ENCODE measurements around the gene SPCS2. TPM values are rescaled to one million over a fixed set of nuclear protein-coding genes. Genes with fewer than 3 reads are reported as not detected.
A peak's percentile ranks its signal among the peaks of the same experiment; 100 is the strongest.

Gene SPCS2
- total RNA-seq, 1 donor, result 43.5 TPM

- H3K4me3 ChIP-seq (ENCODE audit: low read depth, low read length), result no peak overlapping the region
- DNase-seq (ENCODE audit: low read depth), result peak; percentile 90
- peak; percentile 98 for TF ChIP-seq CTCF (IDR thresholded peaks at IDR 0.05; ENCODE audit: insufficient read depth, low read length)
Observed at GRCh38 chr11:75022759-75023396, 73.8 kb downstream of the SPCS2 start.

GRCh38 chr11:75023446-75024067 is 74.5 kb downstream of the SPCS2 start:
- TF ChIP-seq CTCF (IDR thresholded peaks at IDR 0.05; ENCODE audit: insufficient read depth, low read length), result no peak
- no peak overlapping the region for H3K4me3 ChIP-seq (ENCODE audit: low read depth, low read length)
- no peak for DNase-seq (ENCODE audit: low read depth)

- no peak for TF ChIP-seq CTCF (IDR thresholded peaks at IDR 0.05; ENCODE audit: insufficient read depth, low read length)
- DNase-seq (ENCODE audit: low read depth), result no peak
- no peak overlapping the region for H3K4me3 ChIP-seq (ENCODE audit: low read depth, low read length)
Observed at GRCh38 chr11:75024068-75024449, 75.0 kb downstream of the SPCS2 start.

- peak; percentile 26 for DNase-seq (ENCODE audit: low read depth)
- no peak overlapping the region for H3K4me3 ChIP-seq (ENCODE audit: low read depth, low read length)
- TF ChIP-seq CTCF (IDR thresholded peaks at IDR 0.05; ENCODE audit: insufficient read depth, low read length), result no peak
Observed at GRCh38 chr11:75024764-75025211, 75.7 kb downstream of the SPCS2 start.

- DNase-seq (ENCODE audit: low read depth), result no peak
- TF ChIP-seq CTCF (IDR thresholded peaks at IDR 0.05; ENCODE audit: insufficient read depth, low read length), result no peak
- no peak overlapping the region for H3K4me3 ChIP-seq (ENCODE audit: low read depth, low read length)
Observed at GRCh38 chr11:75025561-75025960, 76.5 kb downstream of the SPCS2 start.

- TF ChIP-seq CTCF (IDR thresholded peaks at IDR 0.05; ENCODE audit: insufficient read depth, low read length), result no peak
- peak; percentile 80 for DNase-seq (ENCODE audit: low read depth)
- no peak overlapping the region for H3K4me3 ChIP-seq (ENCODE audit: low read depth, low read length)
Observed at GRCh38 chr11:75028321-75028720, 79.3 kb downstream of the SPCS2 start.

Small RNA genes lying within 50 kb of the gene (small RNA-seq; reads per million reads assigned to genes)
- gene RNU6-216P, result not detected

Other genes starting within 250 kb of the SPCS2 start
- gene CHRDL2, start 217.8 kb upstream of the SPCS2 start, total RNA-seq (ENCODE audit: low replicate concordance), result not detected in 2 replicates
- gene RNF169, start 200.4 kb upstream of the SPCS2 start, total RNA-seq (ENCODE audit: low replicate concordance), result 20.3 and 28.5 TPM in 2 replicates
- 14.5 and 28.0 TPM in 2 replicates for gene XRRA1, start 175 bp upstream of the SPCS2 start, total RNA-seq (ENCODE audit: low replicate concordance)
- 2.9 and 5.2 TPM in 2 replicates for gene NEU3, start 39.7 kb downstream of the SPCS2 start, total RNA-seq (ENCODE audit: low replicate concordance)
- under 0.01 TPM in 1 of 2 replicates, not detected in the other for gene OR2AT4, start 147.6 kb downstream of the SPCS2 start, total RNA-seq (ENCODE audit: low replicate concordance)
- gene SLCO2B1, start 201.8 kb downstream of the SPCS2 start, total RNA-seq (ENCODE audit: low replicate concordance), result 2.0 TPM in 1 of 2 replicates, not detected in the other